GM23338 (cell line): ENCODE results near the gene ADAP1. TPM values are rescaled to one million over a fixed set of nuclear protein-coding genes. Genes with fewer than 3 reads are reported as not detected.

Experiments used
- ATAC-seq: fragments of 200-7000 bp; cut with Tn5 transposase; 3 replicates; pipeline ENCODE4 v1.9.1; 2020
- DNase-seq: peaks from one replicate; pipeline ENCODE4 v3.0.0-alpha.2; 2015; ENCODE audit warnings: low spot score
- H2AFZ ChIP-seq: fragments of 200-600 bp; sonication (generic); 2 replicates; pipeline ENCODE4 v1.8.0; 2016; ENCODE audit warnings: antibody characterized with exemption, mild to moderate bottlenecking, moderate library complexity
- H3F3A ChIP-seq: fragments of 200-600 bp; sonication (generic); replicated peaks from 2 replicates; pipeline ENCODE4 v1.8.0; 2017; ENCODE audit warnings: antibody characterized with exemption, mixed run types, low read depth
- H3K27ac ChIP-seq: fragments of 200-600 bp; sonication (generic); 2 replicates; pipeline ENCODE4 v1.6.1; 2016; ENCODE audit warnings: low read depth
- H3K27me3 ChIP-seq: fragments of 200-600 bp; sonication (generic); 2 replicates; pipeline ENCODE4 v1.8.0; 2016; ENCODE audit warnings: mild to moderate bottlenecking, mixed run types, moderate library complexity; ENCODE audit not compliant: insufficient read depth
- H3K36me3 ChIP-seq: fragments of 200-600 bp; sonication (generic); 2 replicates; pipeline ENCODE4 v1.8.0; 2016; ENCODE audit warnings: mild to moderate bottlenecking; ENCODE audit not compliant: insufficient read depth
- H3K4me1 ChIP-seq: fragments of 200-600 bp; sonication (generic); 2 replicates; pipeline ENCODE4 v1.8.0; 2016; ENCODE audit warnings: mild to moderate bottlenecking, moderate library complexity; ENCODE audit not compliant: insufficient read depth
- H3K4me2 ChIP-seq: fragments of 200-600 bp; sonication (generic); 2 replicates; pipeline ENCODE4 v1.7.1; 2017; ENCODE audit warnings: mixed run types
- H3K4me3 ChIP-seq: fragments of 200-600 bp; sonication (generic); 2 replicates; pipeline ENCODE4 v1.6.1; 2016; ENCODE audit warnings: mixed run types
- H3K79me2 ChIP-seq: fragments of 200-600 bp; sonication (generic); replicated peaks from 2 replicates; pipeline ENCODE4 v1.8.0; 2017; ENCODE audit warnings: mild to moderate bottlenecking; ENCODE audit not compliant: insufficient read depth
- H3K9me2 ChIP-seq: fragments of 200-600 bp; sonication (generic); 2 replicates; pipeline ENCODE4 v1.8.0; 2017; ENCODE audit not compliant: insufficient read depth
- H4K20me1 ChIP-seq: fragments of 200-600 bp; sonication (generic); replicated peaks from 2 replicates; pipeline ENCODE4 v1.8.0; 2017; ENCODE audit warnings: mild to moderate bottlenecking; ENCODE audit not compliant: insufficient read depth
- H3K27ac Mint-ChIP-seq: 2 replicates; pipeline ENCODE4 v1.8.0; 2020; ENCODE audit warnings: inconsistent platforms, mild to moderate bottlenecking, moderate library complexity, mixed read lengths
- H3K27me3 Mint-ChIP-seq: 3 replicates; pipeline ENCODE4 v1.8.0; 2022; ENCODE audit warnings: low read depth, mild to moderate bottlenecking, moderate library complexity, mixed read lengths, inconsistent platforms; ENCODE audit not compliant: insufficient read depth, poor library complexity
- H3K36me3 Mint-ChIP-seq: 3 replicates; pipeline ENCODE4 v1.8.0; 2021; ENCODE audit warnings: low read depth, mild to moderate bottlenecking, inconsistent platforms, moderate library complexity, mixed read lengths
- H3K4me1 Mint-ChIP-seq: 3 replicates; pipeline ENCODE4 v1.8.0; 2020; ENCODE audit warnings: mild to moderate bottlenecking, inconsistent platforms, mixed read lengths
- H3K4me3 Mint-ChIP-seq: 3 replicates; pipeline ENCODE4 v1.8.0; 2021; ENCODE audit warnings: moderate library complexity, mild to moderate bottlenecking, inconsistent platforms, mixed read lengths
- H3K9me3 Mint-ChIP-seq: 3 replicates; pipeline ENCODE4 v1.8.0; 2020; ENCODE audit warnings: moderate library complexity, mild to moderate bottlenecking, inconsistent platforms, mixed read lengths
- CREB1 ChIP-seq: fragments of 250-450 bp; sonication (Bioruptor Pico); IDR thresholded peaks from 2 replicates; pipeline ENCODE4 v1.5.0; 2020; ENCODE audit warnings: low read depth, mild to moderate bottlenecking, moderate library complexity
- CTCF ChIP-seq, 2 experiments: fragments of 200-600 bp in 1 of 2; sonication (generic) in 1 of 2; conservative IDR thresholded peaks; 2 replicates each; pipeline versions ENCODE4 v1.5.1 to v1.6.1; 2016 to 2017; ENCODE audit warnings: antibody characterized with exemption in 2 of 2, low read depth in 2 of 2, mild to moderate bottlenecking in 2 of 2, moderate library complexity in 1 of 2
- ETS1 ChIP-seq: IDR thresholded peaks from 2 replicates; pipeline ENCODE4 v1.6.1; 2016; ENCODE audit warnings: antibody characterized with exemption
- EZH2 ChIP-seq: fragments of 200-600 bp; sonication (generic); IDR thresholded peaks from one replicate; pipeline ENCODE4 v1.8.0; 2017; ENCODE audit warnings: antibody characterized with exemption, mild to moderate bottlenecking, low read depth; ENCODE audit not compliant: unreplicated experiment
- EZH2phosphoT487 ChIP-seq: fragments of 200-600 bp; sonication (generic); IDR thresholded peaks from one replicate; pipeline ENCODE4 v1.8.1; 2018; ENCODE audit warnings: antibody characterized with exemption; ENCODE audit not compliant: unreplicated experiment
- JUNB ChIP-seq: IDR thresholded peaks from one replicate; pipeline ENCODE4 v1.6.1; 2016; ENCODE audit warnings: antibody characterized with exemption; ENCODE audit not compliant: unreplicated experiment
- NANOG ChIP-seq: IDR thresholded peaks from 2 replicates; pipeline ENCODE4 v1.6.1; 2016; ENCODE audit warnings: antibody characterized with exemption, borderline replicate concordance
- POLR2AphosphoS5 ChIP-seq: IDR thresholded peaks from 2 replicates; pipeline ENCODE4 v1.6.1; 2016; ENCODE audit warnings: antibody characterized with exemption, low read depth
- REST ChIP-seq: IDR thresholded peaks from one replicate; pipeline ENCODE4 v1.6.1; 2018; ENCODE audit warnings: antibody characterized with exemption; ENCODE audit not compliant: unreplicated experiment
- STAT1 ChIP-seq: IDR thresholded peaks from one replicate; pipeline ENCODE4 v1.6.1; 2016; ENCODE audit warnings: antibody characterized with exemption; ENCODE audit not compliant: unreplicated experiment
- ZNF114 ChIP-seq: fragments of 250-450 bp; sonication (Bioruptor Pico); IDR thresholded peaks from 2 replicates; pipeline ENCODE4 v1.5.0; 2020; ENCODE audit warnings: mild to moderate bottlenecking, moderate library complexity
- ZNF331 ChIP-seq: fragments of 250-450 bp; sonication (Bioruptor Pico); IDR thresholded peaks from 2 replicates; pipeline ENCODE4 v1.5.0; 2020; ENCODE audit warnings: low read depth, mild to moderate bottlenecking, moderate library complexity
- ZNF462 ChIP-seq: fragments of 250-450 bp; sonication (Bioruptor Pico); IDR thresholded peaks from 2 replicates; pipeline ENCODE4 v1.5.0; 2020; ENCODE audit warnings: mild to moderate bottlenecking, moderate library complexity
- polyA plus RNA-seq: library from polyadenylated mRNA; unstranded; fragments of >200 nt; fragmentation: Nextera tagmentation; extraction: Ambion mirVana; gene quantifications from 2 replicates; pipeline ENCODE4 v1.2.1, GENCODE V29; 2016
- total RNA-seq: library from RNA; depleted of rRNA; stranded (reverse); fragments of >200 nt; shearing (Covaris generic); gene quantifications from 2 replicates; pipeline ENCODE4 v1.2.3, GENCODE V29; 2014

ADAP1 gene
- total and polyA plus RNA-seq, 2 experiments from 2014 or later = 2.2 to 9.6 TPM

- no peak overlapping the region for H3K4me3 ChIP-seq
Observed at GRCh38 chr7:894164-894867, 60.2 kb downstream of the ADAP1 start.

More at GRCh38 chr7:894164-894867, 60.2 kb downstream of the ADAP1 start:
- peaks cover 6% of the 10 kb centered on the region for H3K27me3 Mint-ChIP-seq
- no peaks in the 10 kb centered on the region for H3K4me1 Mint-ChIP-seq
- Histone ChIP-seq H3K79me2 (peaks cover under 1% of the 10 kb centered on the region), H3K36me3 (0 out of 2 replicates have a peak, but pooled peaks cover 6% of the 10 kb centered on the region), H3K27me3 (no peaks in the 10 kb centered on the region), H2AFZ (no peak overlapping the region), H3K4me1 (no peaks in the 10 kb centered on the region), H3K27ac (no peak overlapping the region), H3K4me2 (no peak overlapping the region), H4K20me1 (no peaks in the 10 kb centered on the region; the same call in 1 of the 2 replicates), H3F3A (0 out of 2 replicates have a peak, but pooled peaks cover 4% of the 10 kb centered on the region), H3K9me2 (no peaks in the 10 kb centered on the region)
- ATAC-seq (no peak), DNase-seq (no peak)
- H3K27ac Mint-ChIP-seq = no peak overlapping the region
- TF ChIP-seq JUNB (no peak), ZNF114 (CRISPR knock-in tag) (no peak), POLR2AphosphoS5 (no peak), ETS1 (no peak), ZNF462 (no peak), REST (no peak), CREB1 (no peak), ZNF331 (no peak), STAT1 (no peak), EZH2 (no peak), EZH2phosphoT487 (no peak), NANOG (no peak), CTCF (conservative IDR thresholded peaks at IDR 0.05; ENCODE audit: low read depth in 2 of 2) (no peak)
- H3K36me3 Mint-ChIP-seq = peaks cover 61% of the 10 kb centered on the region
- no peak overlapping the region for H3K4me3 Mint-ChIP-seq
- H3K9me3 Mint-ChIP-seq = no peaks in the 10 kb centered on the region; the same call in 2 of the 3 replicates
